ENCODE data around the gene ATP2B3. TPM values are rescaled to one million over a fixed set of nuclear protein-coding genes. Genes with fewer than 3 reads are reported as not detected.

The ATP2B3 gene
- total RNA-seq, 1 experiment from 2014 or later: not detected

DNA sequence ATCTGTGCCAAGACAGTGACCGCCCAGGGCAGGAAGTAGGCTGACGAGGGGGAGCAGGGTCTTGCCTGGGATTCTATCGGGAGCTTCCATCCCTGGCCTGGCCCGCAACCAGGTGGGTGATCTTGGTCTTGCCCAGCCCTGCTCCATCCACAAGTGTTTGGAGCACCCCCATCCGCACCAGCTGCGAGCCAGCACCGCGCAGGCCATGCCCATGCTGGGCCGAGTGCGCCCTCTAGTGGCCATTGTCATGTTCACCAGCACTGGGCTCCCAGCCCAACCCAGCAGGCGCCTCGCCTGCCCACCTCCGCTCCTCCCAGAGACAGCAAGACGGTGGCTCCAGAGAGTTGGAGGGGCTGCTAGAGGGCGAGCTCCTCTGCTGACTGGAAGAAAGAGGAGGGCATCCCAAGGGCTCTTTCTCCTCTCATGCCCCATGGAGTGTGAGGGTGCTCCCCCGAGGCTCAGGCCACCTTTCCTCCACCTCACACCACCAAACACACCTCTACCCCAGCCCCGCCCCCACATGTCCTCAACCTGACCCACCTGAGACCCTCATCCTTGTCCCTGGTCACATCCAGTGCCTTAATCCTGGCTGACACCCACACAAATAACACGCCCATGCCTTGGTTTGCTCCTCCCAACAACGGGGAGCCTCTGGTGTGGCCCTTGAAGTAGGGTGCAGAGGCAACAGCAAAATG, 9.8 kb upstream of the ATP2B3 start:
- H3K4me3 Mint-ChIP-seq (ENCODE audit: unreplicated experiment): no peak overlapping the region
- H3K27me3 Mint-ChIP-seq (ENCODE audit: insufficient read depth, unreplicated experiment): no peaks in the 10 kb centered on the region
- BruUV-seq (replicated peaks): no TSS peak
- no peak overlapping the region for H3K27ac Mint-ChIP-seq (ENCODE audit: low read depth, unreplicated experiment)
- no peaks in the 10 kb centered on the region for H3K4me1 Mint-ChIP-seq (ENCODE audit: insufficient read depth, unreplicated experiment)
- CTCF ChIA-PET: interaction anchor here (0.5 to 3.1 kb wide), 28 partner anchors 8 to 1041 kb away, joined by 3 to 13 read pairs (median 4); partner anchors contain the start of gene HAUS7
- H3K9me3 Mint-ChIP-seq (ENCODE audit: unreplicated experiment): no peaks in the 10 kb centered on the region
- TF ChIP-seq, protein P1, sequence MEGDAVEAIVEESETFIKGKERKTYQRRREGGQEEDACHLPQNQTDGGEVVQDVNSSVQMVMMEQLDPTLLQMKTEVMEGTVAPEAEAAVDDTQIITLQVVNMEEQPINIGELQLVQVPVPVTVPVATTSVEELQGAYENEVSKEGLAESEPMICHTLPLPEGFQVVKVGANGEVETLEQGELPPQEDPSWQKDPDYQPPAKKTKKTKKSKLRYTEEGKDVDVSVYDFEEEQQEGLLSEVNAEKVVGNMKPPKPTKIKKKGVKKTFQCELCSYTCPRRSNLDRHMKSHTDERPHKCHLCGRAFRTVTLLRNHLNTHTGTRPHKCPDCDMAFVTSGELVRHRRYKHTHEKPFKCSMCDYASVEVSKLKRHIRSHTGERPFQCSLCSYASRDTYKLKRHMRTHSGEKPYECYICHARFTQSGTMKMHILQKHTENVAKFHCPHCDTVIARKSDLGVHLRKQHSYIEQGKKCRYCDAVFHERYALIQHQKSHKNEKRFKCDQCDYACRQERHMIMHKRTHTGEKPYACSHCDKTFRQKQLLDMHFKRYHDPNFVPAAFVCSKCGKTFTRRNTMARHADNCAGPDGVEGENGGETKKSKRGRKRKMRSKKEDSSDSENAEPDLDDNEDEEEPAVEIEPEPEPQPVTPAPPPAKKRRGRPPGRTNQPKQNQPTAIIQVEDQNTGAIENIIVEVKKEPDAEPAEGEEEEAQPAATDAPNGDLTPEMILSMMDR (IDR thresholded peaks at IDR 0.05; ENCODE audit: unreplicated experiment): peak; percentile 77
- DNase-seq (ENCODE audit: unreplicated experiment): peak; percentile 68
- no peaks in the 10 kb centered on the region for H3K36me3 Mint-ChIP-seq (ENCODE audit: insufficient read depth, unreplicated experiment)
- POLR2A ChIA-PET: no interaction called here
- intact Hi-C loops (cut with micrococcal nuclease): loop anchor here (2.0 kb wide), 1 partner anchor 475 kb away; no protein-coding TSS in a partner anchor

DNA sequence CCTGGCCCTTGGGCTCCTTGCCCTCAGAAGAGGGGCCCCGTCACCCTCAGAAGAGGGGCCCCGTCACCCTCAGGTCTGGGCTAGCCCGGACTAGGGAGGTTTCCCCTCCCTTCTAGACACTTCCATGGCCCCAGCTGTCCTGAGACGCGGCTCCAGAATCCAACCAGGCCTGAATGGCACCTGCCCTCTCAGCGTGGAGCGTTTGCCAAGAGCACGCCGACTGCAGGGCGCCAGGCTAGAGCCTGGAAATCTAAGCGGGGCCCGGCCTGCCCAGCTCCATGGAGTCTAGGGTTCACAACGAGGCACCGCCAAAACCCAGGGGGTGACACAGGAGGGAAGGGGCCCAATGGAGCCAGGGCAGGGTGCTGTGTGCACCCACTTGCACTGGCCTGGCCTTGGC, 7.8 kb upstream of the ATP2B3 start:
- no peak overlapping the region for H3K4me3 Mint-ChIP-seq (ENCODE audit: unreplicated experiment)
- CTCF ChIA-PET: interaction anchor here (0.6 to 3.1 kb wide), 2 partner anchors 261 to 477 kb away, joined by 3 to 8 read pairs; no protein-coding TSS in a partner anchor

DNA sequence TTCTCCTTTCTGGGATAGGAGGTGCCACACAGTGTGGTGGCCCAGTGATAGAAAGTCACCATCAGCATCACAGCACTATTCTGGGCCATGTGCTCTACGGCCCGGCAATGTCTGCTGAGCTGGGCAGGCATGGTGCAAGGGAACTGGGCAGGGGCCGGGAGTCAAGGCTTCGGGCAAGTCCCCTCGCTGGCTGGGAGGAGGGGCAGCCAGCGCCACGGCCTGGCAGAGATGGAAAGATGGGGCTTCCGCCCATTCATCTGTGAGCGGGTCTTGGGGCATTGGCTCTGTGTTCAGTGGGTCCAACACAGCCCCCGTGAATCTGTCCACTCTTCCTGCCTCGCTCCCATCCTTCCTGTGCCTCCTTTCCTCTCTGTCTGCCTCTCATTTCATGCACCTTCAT, 7.1 kb upstream of the ATP2B3 start:
- no peaks in the 10 kb centered on the region for H3K9me3 Mint-ChIP-seq (ENCODE audit: unreplicated experiment)
- peaks cover under 1% of the 10 kb centered on the region for H3K27me3 Mint-ChIP-seq (ENCODE audit: insufficient read depth, unreplicated experiment)
- POLR2A ChIA-PET: interaction anchor here (0.7 kb wide), 1 partner anchor 552 kb away, joined by 3 read pairs; no protein-coding TSS in a partner anchor
- no TSS peak for BruUV-seq (replicated peaks)
- TF ChIP-seq, protein P1 (IDR thresholded peaks at IDR 0.05; ENCODE audit: unreplicated experiment): no peak
- H3K4me3 Mint-ChIP-seq (ENCODE audit: unreplicated experiment): no peak overlapping the region
- intact Hi-C loops (cut with micrococcal nuclease): no loop called here
- no peaks in the 10 kb centered on the region for H3K36me3 Mint-ChIP-seq (ENCODE audit: insufficient read depth, unreplicated experiment)
- no peak overlapping the region for H3K27ac Mint-ChIP-seq (ENCODE audit: low read depth, unreplicated experiment)
- no peaks in the 10 kb centered on the region for H3K4me1 Mint-ChIP-seq (ENCODE audit: insufficient read depth, unreplicated experiment)
- no peak for DNase-seq (ENCODE audit: unreplicated experiment)
- CTCF ChIA-PET: interaction anchor here (0.9 to 1.1 kb wide), 2 partner anchors 9 to 547 kb away, joined by 3 read pairs; no protein-coding TSS in a partner anchor

More for the DNA sequence above, 7.8 kb upstream of the ATP2B3 start:
- no peaks in the 10 kb centered on the region for H3K27me3 Mint-ChIP-seq (ENCODE audit: insufficient read depth, unreplicated experiment)
- BruUV-seq (replicated peaks): no TSS peak
- intact Hi-C loops (cut with micrococcal nuclease): no loop called here
- H3K4me1 Mint-ChIP-seq (ENCODE audit: insufficient read depth, unreplicated experiment): no peaks in the 10 kb centered on the region
- H3K27ac Mint-ChIP-seq (ENCODE audit: low read depth, unreplicated experiment): no peak overlapping the region
- H3K36me3 Mint-ChIP-seq (ENCODE audit: insufficient read depth, unreplicated experiment): no peaks in the 10 kb centered on the region
- POLR2A ChIA-PET: no interaction called here
- TF ChIP-seq, protein P1 (IDR thresholded peaks at IDR 0.05; ENCODE audit: unreplicated experiment): no peak
- H3K9me3 Mint-ChIP-seq (ENCODE audit: unreplicated experiment): no peaks in the 10 kb centered on the region
- DNase-seq (ENCODE audit: unreplicated experiment): no peak

DNA sequence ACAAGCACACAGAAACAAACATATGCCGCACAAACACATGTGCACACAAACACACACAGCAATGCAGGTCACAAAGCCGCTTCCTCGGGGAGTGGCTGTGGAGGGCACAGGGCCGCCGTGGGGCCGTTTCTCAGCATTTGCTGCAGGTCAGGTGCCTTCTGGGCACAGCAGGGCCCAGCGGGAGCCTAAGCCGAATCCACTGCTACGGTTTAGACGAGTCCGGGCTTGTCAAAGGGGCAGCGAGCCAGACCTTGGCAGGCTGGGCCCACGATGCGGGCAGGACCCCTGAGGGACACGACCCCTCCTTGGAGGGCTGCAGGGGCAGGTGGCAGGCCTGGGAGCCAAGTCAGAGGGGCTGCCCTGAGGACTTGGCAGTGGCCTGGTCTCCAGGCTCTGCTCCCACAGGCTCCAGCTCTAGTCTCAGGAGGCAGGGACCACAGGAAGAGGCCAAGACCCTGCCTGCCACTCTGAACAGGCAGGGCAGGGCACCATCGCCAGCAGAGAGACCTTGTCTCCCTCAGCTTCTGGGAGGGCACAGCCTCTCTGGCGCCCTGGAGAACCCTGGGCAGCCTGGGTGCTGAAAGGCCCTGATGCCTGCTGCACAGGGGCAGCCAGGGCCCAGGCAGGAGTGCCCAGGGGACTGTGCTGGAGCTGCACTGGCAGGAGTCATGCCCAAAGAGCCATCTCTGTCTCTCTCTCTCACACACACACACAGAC, 5.5 kb upstream of the ATP2B3 start:
- Mint-ChIP-seq H3K36me3 (ENCODE audit: insufficient read depth, unreplicated experiment) (peaks cover 5% of the 10 kb centered on the region), H3K27me3 (ENCODE audit: insufficient read depth, unreplicated experiment) (peaks cover 13% of the 10 kb centered on the region), H3K9me3 (ENCODE audit: unreplicated experiment) (peaks cover 9% of the 10 kb centered on the region), H3K4me1 (ENCODE audit: insufficient read depth, unreplicated experiment) (no peaks in the 10 kb centered on the region), H3K27ac (ENCODE audit: low read depth, unreplicated experiment) (no peak overlapping the region), H3K4me3 (ENCODE audit: unreplicated experiment) (no peak overlapping the region)
- TF ChIP-seq, protein P1 (IDR thresholded peaks at IDR 0.05; ENCODE audit: unreplicated experiment): no peak
- BruUV-seq (replicated peaks): no TSS peak
- ChIA-PET CTCF (no interaction called here), POLR2A (no interaction called here)
- DNase-seq (ENCODE audit: unreplicated experiment): no peak
- intact Hi-C loops (cut with micrococcal nuclease): no loop called here
